Activated naive CD8-positive, alpha-beta T cell treated with anti-CD3 and anti-CD28 coated beads, Interleukin-2, amount 50 U/mL, for 24 hours (primary cell): ENCODE data around the gene USP12.
"Not testable (repeated sequence)": the region's sequence is repeated elsewhere in the genome, so short reads cannot be mapped to it uniquely, and the experiment has no call there.

Experiments used
- ATAC-seq: fragments of 150-1000 bp; cut with Tn5 transposase; one replicate; pipeline ENCODE4 v1.10.0; 2021
- DNase-seq: peaks from one replicate; pipeline ENCODE4 v3.0.0; 2021
- H3K27ac Mint-ChIP-seq: one replicate; pipeline ENCODE4 v1.8.0; 2021; ENCODE audit warnings: mild to moderate bottlenecking, mixed read lengths
- H3K27me3 Mint-ChIP-seq: one replicate; pipeline ENCODE4 v1.8.0; 2021; ENCODE audit warnings: mixed read lengths
- H3K36me3 Mint-ChIP-seq: one replicate; pipeline ENCODE4 v1.8.0; 2021; ENCODE audit warnings: low read depth, mixed read lengths
- H3K4me1 Mint-ChIP-seq: one replicate; pipeline ENCODE4 v1.8.0; 2021; ENCODE audit warnings: mixed read lengths
- H3K4me3 Mint-ChIP-seq: one replicate; pipeline ENCODE4 v1.8.0; 2021; ENCODE audit warnings: mild to moderate bottlenecking, moderate library complexity, mixed read lengths
- H3K9me3 Mint-ChIP-seq: one replicate; pipeline ENCODE4 v1.8.0; 2021; ENCODE audit warnings: mixed read lengths

Gene USP12

DNA sequence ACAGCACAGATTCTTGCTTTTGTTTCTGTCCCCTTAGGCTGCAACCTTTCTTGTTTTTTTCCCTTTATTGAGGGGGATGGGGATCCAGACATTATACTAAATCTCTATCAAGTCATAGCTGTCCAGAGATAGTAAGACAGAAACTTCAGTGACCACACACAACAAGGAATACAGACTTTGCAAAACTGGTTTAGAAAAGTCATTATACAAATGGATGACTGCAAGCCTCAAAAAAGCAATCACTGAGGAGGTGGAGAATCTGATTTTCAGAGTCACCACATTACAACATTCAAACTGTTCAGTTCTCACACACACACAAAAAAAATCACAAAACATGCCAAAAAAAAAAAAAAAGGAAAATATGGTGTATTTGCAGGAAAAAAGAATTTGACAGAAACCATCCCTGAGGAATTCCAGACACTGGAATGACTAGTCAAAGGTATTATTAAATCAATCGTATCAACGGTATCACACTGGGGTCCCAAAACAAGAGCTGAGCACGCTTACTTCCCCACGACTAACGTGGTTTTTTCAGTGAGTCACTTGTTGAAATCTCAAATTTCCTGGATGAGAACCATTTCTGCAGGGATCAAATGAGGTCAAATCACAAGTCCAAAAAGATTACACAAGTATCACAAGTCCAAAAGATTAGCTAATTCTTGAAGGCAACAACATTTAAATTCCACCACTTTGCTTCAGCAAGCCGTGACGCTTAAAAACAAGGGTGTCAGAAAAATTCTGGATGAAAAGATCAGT is 41.2 kb downstream of the USP12 start:
- H3K27me3 Mint-ChIP-seq = no peaks in the 10 kb centered on the region
- H3K4me3 Mint-ChIP-seq = peak overlapping the region; percentile 54
- DNase-seq = no peak
- H3K9me3 Mint-ChIP-seq = peaks cover 8% of the 10 kb centered on the region
- peak overlapping the region; percentile 82 for H3K27ac Mint-ChIP-seq
- peaks cover 90% of the 10 kb centered on the region for H3K4me1 Mint-ChIP-seq
- peaks cover 22% of the 10 kb centered on the region for H3K36me3 Mint-ChIP-seq
- no peak for ATAC-seq

DNA sequence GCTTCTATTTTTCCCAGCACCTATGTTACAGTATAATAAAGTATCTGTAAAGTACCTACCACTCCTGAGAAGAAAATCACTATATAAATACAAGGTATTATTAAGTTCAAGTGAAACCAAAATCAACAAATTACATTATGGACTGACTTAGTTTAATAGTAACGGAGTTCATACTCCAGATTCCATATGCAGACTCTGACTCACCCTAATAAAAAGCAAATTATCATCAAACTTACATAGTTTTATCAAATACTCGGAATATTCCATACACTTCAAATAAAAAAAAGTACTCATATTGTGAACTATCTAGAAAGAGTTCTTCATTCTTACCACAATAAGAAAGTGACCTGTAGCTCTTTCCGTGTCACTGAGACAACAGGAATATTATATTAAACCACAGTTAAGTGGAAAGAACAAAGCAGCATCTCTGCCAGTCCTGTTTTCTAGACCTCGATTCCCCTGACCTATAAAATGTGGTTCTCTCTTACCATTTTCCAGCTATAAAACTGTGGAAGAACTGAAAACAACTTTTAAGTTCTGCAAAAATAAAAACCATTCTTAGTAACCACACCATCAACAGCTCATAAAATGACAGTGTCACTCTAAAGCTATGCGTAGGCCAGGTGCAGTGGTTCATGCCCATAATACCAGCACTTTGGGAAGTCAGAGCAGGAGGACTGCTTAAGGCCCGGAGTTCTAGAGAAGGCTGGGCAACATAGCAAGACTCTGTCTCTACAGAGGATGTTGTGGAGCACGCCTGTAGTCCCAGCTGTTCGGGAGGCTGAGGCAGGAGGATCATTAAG is 42.6 kb downstream of the USP12 start:
- Mint-ChIP-seq H3K27me3 (no peaks in the 10 kb centered on the region), H3K4me3 (peak overlapping the region; percentile 46), H3K9me3 (peaks cover 9% of the 10 kb centered on the region), H3K27ac (peak overlapping the region; percentile 77), H3K4me1 (peaks cover 85% of the 10 kb centered on the region), H3K36me3 (peaks cover 32% of the 10 kb centered on the region)
- DNase-seq = no peak
- ATAC-seq = no peak

DNA sequence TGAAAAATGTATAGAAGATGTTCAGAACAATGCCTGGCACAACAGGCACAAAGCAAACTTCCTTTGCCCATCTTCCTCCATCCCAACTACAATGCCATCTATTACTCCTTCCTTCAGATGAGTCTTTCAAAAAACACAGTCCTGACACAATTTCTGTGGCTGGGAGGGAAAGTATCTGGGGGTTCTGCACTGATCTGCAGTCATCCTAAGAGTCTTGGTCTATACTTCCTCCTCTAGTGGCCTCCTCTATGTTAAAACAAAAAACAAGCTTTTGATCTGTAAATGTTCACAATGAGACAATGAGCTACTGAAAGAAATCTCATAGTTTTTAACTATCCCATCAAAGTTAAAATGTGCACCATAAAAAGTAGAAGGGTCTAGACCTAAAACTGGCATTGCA is 44.8 kb downstream of the USP12 start:
- DNase-seq (no peak), ATAC-seq (no peak)
- Mint-ChIP-seq H3K27me3 (no peaks in the 10 kb centered on the region), H3K27ac (no peak overlapping the region), H3K9me3 (peaks cover 24% of the 10 kb centered on the region), H3K36me3 (peaks cover 49% of the 10 kb centered on the region), H3K4me1 (peaks cover 70% of the 10 kb centered on the region), H3K4me3 (no peak overlapping the region)

DNA sequence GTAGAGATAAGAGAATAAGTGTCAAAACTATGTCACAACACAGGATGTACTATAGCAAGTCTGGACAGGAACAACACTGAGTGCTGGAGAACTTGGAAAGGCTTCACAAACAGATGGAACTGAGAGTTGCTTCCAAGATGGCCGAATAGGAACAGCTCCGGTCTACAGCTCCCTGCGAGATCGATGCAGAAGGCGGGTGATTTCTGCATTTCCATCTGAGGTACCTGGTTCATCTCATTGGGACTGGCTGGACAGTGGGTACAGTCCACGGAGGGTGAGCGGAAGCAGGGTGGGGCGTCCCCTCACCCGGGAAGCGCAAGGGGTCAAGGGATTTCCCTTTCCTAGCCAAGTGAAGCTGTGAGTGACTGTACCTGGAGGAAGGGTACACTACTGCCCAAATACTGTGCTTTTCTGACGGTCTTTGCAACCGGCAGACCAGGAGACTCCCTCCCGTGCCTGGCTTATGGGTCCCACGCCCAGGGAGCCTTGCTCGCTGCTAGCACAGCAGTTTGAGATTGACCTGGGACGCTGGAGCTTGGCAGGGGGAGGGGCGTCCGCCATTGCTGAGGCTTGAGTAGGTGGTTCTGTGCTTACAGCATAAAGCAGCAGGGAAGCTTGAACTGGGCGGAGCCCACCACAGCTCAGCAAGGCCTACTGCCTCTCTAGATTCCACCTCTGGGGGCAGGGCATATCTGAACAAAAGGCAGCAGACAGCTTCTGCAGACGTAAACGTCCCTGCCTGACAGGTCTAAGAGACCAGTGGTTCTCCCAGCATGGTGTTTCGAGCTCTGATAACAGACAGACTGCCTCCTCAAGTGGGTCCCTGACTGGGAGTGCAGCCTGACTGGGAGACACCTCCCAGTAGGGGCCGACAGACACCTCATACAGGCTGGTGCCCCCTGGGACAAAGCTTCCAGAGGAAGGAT is 46.0 kb downstream of the USP12 start:
- no peak for ATAC-seq
- H3K9me3 Mint-ChIP-seq = peaks cover 28% of the 10 kb centered on the region
- no peaks in the 10 kb centered on the region for H3K27me3 Mint-ChIP-seq
- H3K4me3 Mint-ChIP-seq = no peak overlapping the region
- H3K27ac Mint-ChIP-seq = no peak overlapping the region
- peaks cover 66% of the 10 kb centered on the region for H3K4me1 Mint-ChIP-seq
- no peak for DNase-seq
- peaks cover 55% of the 10 kb centered on the region for H3K36me3 Mint-ChIP-seq

DNA sequence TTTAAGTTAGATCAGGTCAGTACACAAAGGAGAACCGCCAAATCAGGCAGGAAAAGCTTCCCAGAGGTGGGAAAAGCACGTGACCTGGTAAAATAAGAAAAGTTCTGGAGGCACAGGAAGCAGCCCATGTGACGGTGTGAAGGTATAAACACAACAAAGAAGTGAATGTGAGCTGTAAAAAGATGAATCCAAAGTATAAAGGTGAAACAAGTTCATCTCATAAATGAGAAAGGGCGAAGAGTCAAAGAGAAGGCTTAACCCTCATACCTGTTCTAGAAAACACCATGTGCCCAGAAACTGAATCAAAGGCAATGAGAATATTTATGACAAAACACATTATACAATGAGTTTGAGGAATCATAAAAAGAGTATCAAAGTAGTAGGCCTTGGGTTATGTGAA is 47.0 kb downstream of the USP12 start:
- Mint-ChIP-seq H3K4me3 (no peak overlapping the region), H3K4me1 (peaks cover 65% of the 10 kb centered on the region), H3K9me3 (peaks cover 23% of the 10 kb centered on the region), H3K27ac (no peak overlapping the region), H3K36me3 (peaks cover 49% of the 10 kb centered on the region), H3K27me3 (no peaks in the 10 kb centered on the region)
- no peak for ATAC-seq
- DNase-seq = no peak

DNA sequence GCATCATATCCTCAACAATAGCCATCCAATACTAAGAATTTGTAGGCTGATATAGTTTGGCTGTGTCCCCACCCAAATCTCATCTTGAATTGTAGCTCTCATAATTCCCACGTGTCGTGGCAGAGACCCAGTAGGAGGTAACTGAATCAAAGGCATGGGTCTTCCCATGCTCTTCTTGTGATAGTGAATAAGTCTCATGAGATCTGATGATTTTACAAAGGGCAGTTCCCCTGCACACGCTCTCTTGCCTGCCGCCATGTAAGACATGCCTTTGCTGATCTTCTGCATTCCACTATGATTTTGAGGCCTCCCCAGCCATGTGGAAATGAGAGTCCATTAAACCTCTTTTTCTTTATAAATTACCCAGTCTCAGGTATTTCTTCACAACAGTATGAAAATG is 48.2 kb downstream of the USP12 start:
- ATAC-seq, H3K27ac Mint-ChIP-seq, DNase-seq, H3K27me3 Mint-ChIP-seq, H3K4me3 Mint-ChIP-seq: not testable (repeated sequence)
- peaks cover 66% of the 10 kb centered on the region for H3K4me1 Mint-ChIP-seq
- H3K36me3 Mint-ChIP-seq = peaks cover 50% of the 10 kb centered on the region
- H3K9me3 Mint-ChIP-seq = peaks cover 23% of the 10 kb centered on the region

DNA sequence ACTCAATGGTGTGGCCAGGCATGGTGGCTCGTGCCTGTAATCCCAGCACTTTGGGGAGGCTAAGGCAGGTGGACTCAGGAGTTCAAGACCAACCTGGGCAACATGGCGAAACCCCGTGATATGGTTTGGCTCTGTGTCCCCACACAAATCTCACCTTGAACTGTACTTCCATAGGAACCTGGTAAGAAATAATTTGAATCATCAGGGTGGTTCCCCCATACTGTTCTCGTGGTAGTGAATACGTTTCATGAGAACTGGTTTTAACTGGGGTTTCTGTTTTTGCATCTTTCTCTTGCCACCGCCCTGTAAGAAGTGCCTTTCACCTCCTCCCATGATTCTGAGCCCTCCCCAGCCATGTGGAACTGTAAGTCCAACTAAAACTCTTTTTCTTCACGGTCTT is 49.6 kb downstream of the USP12 start:
- ATAC-seq = no peak
- Mint-ChIP-seq H3K4me1 (peaks cover 54% of the 10 kb centered on the region), H3K4me3 (no peak overlapping the region), H3K9me3 (peaks cover 23% of the 10 kb centered on the region), H3K27ac (no peak overlapping the region), H3K36me3 (peaks cover 57% of the 10 kb centered on the region), H3K27me3 (no peaks in the 10 kb centered on the region)
- no peak for DNase-seq

DNA sequence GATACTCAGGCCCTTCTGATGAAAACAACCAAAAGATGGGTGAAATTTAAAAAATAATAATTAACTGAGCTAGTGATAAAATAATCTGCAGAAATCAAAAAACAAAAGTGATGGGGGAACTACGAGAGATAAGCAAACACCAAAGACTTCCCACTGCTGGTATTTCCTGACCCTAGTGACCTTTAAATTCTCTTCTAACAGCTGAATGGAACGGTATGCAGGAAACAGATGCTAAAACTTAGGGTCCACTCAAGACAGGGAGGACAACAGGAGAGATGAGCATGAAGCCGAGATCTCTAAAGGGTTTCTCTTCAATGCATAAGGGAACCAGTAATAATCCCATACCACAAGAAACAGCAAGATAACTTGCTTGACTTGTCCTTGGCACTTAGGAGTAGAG is 50.8 kb downstream of the USP12 start:
- peak overlapping the region; percentile 30 for H3K27ac Mint-ChIP-seq
- peaks cover 66% of the 10 kb centered on the region for H3K36me3 Mint-ChIP-seq
- H3K27me3 Mint-ChIP-seq = no peaks in the 10 kb centered on the region
- no peak overlapping the region for H3K4me3 Mint-ChIP-seq
- ATAC-seq (no peak), DNase-seq (no peak)
- peaks cover 43% of the 10 kb centered on the region for H3K4me1 Mint-ChIP-seq
- peaks cover 23% of the 10 kb centered on the region for H3K9me3 Mint-ChIP-seq

DNA sequence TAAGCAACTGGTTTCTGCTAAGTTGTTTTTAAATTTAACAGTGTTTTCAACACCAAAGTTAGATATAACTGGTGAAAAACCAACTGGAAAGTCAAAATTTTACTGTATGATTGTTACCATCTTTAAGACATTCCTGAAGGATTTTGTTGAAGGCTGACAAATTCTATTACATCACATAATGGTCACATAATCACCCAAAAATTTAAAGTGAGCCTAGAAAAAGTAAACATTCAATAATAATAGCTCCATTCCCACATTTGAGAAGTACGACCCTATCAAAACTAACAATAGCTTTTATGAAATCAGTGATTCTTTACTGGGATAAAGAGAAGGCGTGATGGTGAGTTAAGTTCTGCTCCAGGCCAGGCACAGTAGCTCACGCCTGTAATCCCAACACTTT is 51.6 kb downstream of the USP12 start:
- ATAC-seq (no peak), DNase-seq (no peak)
- H3K27ac Mint-ChIP-seq = no peak overlapping the region
- peaks cover 71% of the 10 kb centered on the region for H3K36me3 Mint-ChIP-seq
- H3K9me3 Mint-ChIP-seq = peaks cover 23% of the 10 kb centered on the region
- H3K4me1 Mint-ChIP-seq = peaks cover 40% of the 10 kb centered on the region
- no peaks in the 10 kb centered on the region for H3K27me3 Mint-ChIP-seq
- H3K4me3 Mint-ChIP-seq = no peak overlapping the region

DNA sequence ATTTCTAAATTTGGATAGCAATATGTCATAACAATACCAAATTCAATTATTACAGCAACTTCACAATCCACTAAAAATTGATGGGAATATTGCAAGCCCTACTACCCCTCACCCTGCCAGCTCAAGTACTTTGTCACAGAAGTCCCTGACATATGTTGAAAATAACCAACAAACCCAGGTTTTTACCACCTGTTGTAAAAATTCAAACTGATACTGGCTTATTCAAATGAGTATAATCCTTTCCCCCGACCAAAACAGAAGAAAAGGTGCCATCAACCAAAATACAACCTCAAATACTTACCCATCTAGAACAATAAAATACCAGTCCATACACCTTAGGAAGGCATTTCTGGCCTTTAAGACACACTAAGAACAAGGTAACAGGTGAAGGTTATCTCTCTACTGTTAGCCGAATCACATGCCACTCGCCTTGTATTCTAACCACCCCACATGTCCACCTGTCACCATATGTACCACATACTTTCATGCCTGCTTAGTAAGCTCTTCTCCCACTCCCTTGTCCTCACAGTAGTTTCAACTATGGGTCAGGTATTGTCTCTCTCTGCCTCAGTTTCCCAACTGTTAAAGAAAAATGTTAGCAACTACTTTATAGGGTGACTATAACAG is 53.1 kb downstream of the USP12 start:
- H3K4me1 Mint-ChIP-seq = peaks cover 42% of the 10 kb centered on the region
- peaks cover 17% of the 10 kb centered on the region for H3K9me3 Mint-ChIP-seq
- no peaks in the 10 kb centered on the region for H3K27me3 Mint-ChIP-seq
- DNase-seq = no peak
- no peak overlapping the region for H3K4me3 Mint-ChIP-seq
- no peak for ATAC-seq
- peaks cover 64% of the 10 kb centered on the region for H3K36me3 Mint-ChIP-seq
- no peak overlapping the region for H3K27ac Mint-ChIP-seq

DNA sequence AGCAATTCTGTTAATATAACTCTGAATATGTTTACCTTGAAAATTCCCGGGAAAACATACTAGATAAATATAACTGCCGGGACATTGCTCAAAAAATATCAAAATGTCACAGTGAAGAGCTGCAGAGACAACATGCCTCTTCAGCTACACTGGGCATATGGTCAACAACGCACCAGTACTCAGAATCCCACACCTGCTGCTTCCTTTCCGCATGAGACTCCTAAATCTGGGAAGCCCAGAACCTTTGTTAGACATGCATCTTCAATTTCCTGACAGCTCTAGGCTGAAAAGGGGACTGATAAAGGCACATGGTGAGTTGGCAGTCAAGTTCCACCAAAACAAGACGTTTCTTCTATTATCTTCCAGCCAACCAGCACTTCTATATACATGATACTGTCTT is 53.7 kb downstream of the USP12 start:
- Mint-ChIP-seq H3K9me3 (peaks cover 11% of the 10 kb centered on the region), H3K27ac (no peak overlapping the region), H3K4me3 (no peak overlapping the region), H3K27me3 (no peaks in the 10 kb centered on the region), H3K4me1 (peaks cover 47% of the 10 kb centered on the region), H3K36me3 (peaks cover 62% of the 10 kb centered on the region)
- no peak for DNase-seq
- no peak for ATAC-seq

DNA sequence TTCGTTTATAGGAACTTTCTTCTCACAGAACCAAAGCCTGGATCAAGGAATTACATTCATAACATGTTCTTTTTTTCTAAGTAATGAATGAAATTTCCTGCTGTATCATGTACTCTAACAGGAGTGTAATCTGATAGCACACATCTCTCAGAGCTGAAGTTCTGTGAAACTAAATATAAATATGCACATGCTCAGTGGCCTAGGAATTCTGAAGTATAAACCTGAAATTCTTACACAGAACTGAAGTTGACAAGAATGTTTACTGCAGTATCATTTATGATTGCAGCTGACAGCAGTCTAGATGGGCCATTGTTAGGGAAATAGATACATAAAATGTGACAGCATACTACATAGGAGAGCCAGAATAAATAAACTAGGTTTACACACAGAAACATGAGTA is 54.5 kb downstream of the USP12 start:
- no peak for ATAC-seq
- peaks cover 58% of the 10 kb centered on the region for H3K36me3 Mint-ChIP-seq
- H3K27ac Mint-ChIP-seq = no peak overlapping the region
- DNase-seq = no peak
- H3K4me3 Mint-ChIP-seq = no peak overlapping the region
- H3K9me3 Mint-ChIP-seq = peaks cover 8% of the 10 kb centered on the region
- H3K27me3 Mint-ChIP-seq = no peaks in the 10 kb centered on the region
- peaks cover 49% of the 10 kb centered on the region for H3K4me1 Mint-ChIP-seq

DNA sequence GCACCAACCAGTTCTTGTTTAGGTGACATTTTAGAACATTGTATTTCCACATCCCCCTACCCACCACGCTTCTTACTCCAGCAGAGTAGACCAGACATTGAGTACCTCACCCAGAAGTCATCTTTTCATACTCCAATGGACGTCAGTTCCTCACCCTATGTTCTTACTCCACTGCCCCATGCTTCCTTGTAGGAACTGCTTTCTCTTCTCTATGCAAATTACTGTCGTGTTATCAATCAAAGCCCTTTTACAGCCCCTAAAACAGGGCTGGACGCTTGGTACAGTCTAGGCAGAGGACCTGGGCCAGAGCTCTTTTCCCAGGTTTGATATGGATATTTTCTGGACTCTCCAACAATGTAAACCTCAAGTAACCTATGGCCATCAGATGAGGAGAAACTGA is 58.2 kb downstream of the USP12 start:
- Mint-ChIP-seq H3K27ac (peak overlapping the region; percentile 0), H3K4me3 (no peak overlapping the region), H3K4me1 (peaks cover 31% of the 10 kb centered on the region), H3K36me3 (peaks cover 43% of the 10 kb centered on the region), H3K9me3 (no peaks in the 10 kb centered on the region), H3K27me3 (no peaks in the 10 kb centered on the region)
- ATAC-seq (no peak), DNase-seq (no peak)

DNA sequence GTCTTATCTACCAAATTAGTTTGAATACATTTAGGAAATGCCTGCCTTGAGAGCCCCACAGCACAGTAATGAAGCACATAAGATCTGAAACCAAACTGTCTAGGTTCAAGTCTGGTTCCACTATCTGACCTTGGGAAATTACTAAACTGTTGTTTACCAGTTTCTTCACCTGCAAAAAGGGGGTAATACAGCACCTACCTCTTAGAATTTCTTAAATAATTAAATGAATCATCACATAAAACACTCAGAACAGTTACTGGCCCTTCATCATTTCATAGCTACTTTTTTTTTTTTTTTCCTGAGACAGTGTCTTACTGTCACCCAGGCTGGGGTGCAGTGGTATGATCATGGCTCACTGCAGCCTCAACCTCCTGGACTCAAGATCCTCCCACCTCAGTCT is 59.6 kb downstream of the USP12 start:
- Mint-ChIP-seq H3K9me3 (no peaks in the 10 kb centered on the region), H3K27me3 (no peaks in the 10 kb centered on the region), H3K27ac (no peak overlapping the region), H3K36me3 (peaks cover 39% of the 10 kb centered on the region), H3K4me1 (peaks cover 31% of the 10 kb centered on the region), H3K4me3 (no peak overlapping the region)
- DNase-seq = no peak
- no peak for ATAC-seq
